Kidney glomerular epithelial cell (primary cell): Measurements from ENCODE around the gene MYZAP.

Experiments used
- DNase-seq: peaks from one replicate; lab custom pipeline; 2025; lab: John Stamatoyannopoulos, UW

MYZAP gene

DNA sequence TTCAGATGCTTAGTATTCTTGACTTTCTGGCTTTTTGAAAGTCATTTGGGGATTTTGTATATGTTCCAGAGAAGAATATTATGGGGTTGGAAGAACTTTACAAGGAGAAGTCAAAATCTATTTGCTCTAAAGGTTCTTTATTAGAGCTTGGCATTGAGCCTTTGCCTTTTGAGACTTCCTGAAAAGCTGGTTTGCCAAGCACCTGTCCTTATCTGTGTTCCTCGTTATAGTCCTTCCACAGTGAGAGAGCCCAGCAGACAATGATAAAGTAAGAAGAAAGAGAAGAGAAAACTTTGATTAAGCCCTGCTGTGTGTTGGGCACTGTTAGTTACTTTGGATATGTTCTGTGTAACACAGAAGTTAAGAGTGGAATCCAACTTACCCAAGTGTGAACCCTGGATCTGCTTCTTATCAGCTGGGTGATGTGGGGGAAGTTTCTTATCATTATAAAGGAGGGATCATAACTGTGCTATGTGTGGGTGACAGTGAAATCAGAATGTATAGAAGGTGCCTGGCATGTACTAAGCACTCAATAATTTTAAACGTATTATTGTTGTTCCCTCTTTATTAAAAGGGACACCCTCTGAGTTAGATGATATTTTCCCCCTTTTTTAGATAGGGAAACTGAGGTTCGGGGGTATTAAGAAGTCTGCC lies 70.5 kb downstream of the MYZAP start:
- no peak for DNase-seq

DNA sequence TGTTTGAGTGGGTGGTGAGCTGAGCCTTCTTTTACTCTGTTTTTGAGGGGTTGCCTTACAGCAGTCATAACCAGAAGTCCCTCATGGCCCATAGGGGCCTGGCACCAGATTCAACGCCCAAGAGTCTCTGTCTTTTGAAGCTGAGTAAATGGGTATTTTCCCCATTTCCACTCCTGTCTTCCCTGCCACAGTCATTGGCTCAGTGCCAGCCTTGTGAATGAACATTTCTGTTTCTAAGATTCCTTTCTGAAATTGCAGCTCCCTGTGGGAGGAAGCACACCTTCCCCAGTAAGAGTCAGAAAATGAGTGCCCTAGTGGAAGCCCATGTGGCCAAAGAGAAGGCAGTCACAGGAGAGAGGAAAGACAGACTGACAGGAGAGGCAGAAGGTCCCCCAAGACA lies 71.1 kb downstream of the MYZAP start:
- DNase-seq, result no peak

DNA sequence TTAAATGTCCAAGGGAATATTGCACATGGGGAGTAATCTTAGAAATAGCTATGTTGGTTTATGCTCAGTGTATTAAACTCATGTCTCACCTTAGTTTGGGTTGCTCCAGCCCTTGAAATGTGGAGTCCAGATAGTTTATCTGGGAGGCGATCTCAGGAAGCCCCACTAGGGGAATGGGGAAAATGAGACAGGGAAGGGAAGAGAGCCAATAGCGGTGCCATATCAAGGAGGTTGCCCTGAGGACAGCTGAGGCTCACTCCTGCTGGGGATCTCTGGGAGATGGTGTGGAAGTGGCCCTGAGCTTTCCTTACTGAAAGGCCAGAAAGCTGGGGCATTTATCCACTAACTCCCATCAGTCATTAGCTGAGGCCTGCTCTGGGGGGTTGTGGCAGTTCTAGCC lies 71.6 kb downstream of the MYZAP start:
- no peak for DNase-seq

DNA sequence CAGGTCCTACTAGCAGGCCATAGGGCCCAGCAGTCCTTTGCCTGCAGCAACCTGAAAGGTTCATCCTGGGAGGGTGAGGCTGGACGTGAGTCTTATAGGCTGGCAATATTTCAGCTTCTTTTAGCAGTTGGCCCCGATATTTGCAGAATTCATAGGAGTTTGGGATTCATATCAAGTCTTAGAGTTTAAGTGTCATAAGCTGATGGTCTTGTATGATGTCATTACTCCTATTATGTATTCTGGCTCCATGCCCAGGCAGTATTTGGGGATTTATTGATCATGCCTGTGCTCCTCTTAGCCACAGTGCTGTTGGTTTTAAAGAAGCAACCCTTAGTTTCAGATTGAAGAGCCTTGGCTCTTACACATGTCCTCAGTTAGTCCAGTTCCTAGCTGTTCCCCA lies 73.5 kb downstream of the MYZAP start:
- DNase-seq, result no peak

DNA sequence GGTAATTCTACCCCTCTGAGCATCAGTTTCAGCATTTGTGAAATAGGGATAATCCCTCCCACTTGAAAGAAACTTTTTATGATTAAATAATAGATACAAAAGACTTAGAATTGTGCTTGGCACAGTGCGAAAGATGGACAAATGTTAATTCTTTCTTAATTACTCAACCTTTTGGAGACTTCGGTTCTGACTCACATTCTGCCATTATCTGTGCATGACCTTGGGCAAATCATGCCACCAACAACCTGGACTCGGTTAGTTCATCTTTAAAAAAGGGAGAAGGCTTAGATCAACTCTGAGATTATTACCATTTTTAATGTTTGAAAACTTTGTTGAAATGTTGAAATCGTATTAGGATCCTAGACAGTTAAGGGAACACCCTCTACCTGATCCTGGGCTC lies 74.2 kb downstream of the MYZAP start:
- DNase-seq, result no peak

DNA sequence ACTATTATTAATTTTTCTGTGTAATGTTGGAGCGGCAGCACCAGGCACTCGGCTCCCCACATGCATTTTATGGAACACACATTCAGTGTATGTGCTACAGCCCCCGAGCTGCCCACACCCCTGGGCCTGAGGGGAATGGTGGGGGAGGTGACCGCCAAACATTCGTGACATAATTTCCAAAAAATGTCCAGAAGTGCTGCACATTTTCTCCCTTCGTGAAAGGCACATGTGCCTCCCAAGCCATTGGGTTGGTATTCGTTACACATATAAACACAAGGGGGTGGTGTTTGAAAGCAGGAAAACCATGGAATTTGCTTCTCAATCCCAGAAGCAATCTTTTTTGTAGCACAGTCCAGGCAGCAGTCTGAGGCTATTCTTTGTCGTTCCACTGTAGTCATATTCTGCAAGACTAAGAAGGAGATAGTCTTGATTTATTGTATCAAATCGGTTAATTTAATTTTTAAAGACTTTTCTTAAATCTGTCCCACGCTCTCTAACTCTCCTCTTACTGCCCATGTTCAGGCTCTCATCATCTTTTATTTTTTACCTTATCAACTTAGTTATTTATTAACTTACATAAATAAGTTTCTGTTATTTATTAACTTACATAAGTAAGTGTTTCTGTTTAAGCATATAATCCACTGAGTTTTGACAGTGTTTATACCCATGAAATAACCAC lies 75.6 kb downstream of the MYZAP start:
- DNase-seq, result peak; percentile 71

DNA sequence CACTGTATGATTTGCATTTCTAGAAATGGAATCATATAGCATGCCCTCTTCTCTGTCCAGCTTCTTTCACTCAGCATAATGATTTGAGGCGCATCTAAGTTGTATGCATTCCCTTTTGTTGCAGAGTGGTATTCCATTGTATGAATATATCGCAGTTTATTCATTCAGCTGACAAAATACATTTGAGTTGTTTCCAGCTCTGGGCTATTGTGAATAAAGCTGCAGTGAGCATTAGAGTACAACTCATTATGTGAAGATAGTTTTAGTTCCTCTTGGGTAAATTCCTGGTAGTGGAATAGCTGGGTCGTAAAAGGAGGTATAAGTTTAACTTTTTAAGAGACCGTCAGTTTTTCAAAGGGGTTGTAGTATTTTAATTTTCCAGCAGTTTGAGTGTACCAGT lies 76.3 kb downstream of the MYZAP start:
- DNase-seq, result no peak

DNA sequence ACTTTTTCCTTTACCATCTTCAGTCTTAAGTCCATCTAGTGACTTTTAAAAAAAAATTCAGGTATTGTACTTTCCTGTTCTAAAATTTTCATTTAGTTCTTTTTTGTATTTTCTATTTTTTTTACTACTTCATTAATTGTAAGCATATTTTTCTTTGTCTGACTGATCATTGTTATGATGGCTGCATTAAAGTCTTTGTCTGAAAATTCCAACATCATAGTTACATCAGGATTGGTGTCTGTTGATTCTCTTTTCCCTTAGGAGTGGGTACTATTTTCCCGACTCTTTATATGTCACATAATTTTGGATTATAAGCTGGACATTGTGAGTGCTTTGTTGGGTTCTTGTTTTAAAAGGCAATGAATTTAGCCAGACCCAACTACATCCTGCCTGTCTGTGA lies 79.9 kb downstream of the MYZAP start:
- no peak for DNase-seq

DNA sequence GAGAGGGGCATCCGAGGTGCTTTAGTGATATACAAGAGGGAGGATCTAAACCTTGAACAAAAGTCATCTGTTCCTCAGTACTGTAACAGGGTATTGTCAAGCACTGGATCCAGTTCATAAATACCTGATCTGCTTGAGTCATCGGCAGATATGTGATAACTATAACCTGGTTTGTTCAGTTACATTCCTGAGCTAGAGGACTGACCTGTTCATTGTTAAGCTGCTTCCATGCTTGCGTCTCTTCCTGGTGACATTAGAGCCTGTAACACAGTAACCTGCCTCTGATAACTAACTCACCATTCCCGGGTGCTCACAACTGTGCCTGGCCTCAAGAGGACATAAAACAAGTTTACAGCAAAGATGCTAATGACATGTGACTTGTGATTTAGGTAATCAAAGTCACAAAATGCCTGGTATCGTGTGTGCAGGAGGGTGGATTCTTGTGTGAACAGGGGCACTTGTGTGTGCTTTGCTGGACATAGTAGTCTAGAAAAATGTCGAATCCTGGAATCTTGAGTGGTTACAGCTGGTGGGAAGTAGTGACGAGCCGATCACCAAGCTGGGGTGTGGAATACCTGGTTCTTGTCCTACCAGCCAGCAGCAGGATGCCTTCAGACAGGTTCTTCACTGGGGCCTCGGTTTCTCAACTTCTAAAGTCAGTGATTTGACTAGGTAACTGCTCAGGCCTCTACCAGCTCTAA lies 83.9 kb downstream of the MYZAP start:
- DNase-seq, result peak; percentile 28

DNA sequence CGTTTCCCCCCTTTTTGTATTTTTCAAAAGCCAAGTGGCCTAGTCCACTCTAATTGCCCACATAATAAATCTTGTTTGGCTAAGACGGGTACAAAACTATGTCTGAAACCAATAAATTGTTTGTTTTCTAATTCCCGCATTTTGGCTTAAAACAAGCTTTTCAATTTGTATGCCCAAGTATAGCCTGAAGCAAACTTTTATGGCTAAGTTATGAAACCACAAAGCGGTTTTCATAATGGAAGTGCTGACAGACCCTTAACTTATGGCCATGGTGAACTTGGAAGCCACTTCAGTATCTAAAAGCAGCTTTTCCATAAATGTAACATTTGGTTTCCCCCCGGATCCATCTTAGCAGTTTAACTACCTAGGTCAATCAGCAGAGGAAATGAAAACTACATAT lies 84.9 kb downstream of the MYZAP start:
- no peak for DNase-seq

DNA sequence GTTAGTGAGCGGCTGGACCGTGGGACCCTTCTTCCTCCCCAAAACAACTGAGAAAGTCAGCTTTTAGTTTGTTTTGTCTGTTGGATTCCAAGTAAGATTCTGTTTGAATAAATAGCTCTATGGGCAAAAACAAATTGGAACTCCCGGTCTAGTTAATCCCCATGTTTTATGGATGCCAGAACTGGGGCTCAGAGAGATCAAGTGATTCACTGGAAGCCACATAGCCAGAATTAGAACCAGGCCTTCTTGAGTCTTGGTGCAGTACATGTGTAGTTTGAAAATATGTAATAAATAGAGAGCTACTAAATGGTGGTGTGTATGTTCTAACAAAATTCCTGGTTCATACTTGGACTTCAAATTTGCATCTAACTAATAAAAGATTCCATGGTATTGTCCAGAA lies 85.5 kb downstream of the MYZAP start:
- no peak for DNase-seq

DNA sequence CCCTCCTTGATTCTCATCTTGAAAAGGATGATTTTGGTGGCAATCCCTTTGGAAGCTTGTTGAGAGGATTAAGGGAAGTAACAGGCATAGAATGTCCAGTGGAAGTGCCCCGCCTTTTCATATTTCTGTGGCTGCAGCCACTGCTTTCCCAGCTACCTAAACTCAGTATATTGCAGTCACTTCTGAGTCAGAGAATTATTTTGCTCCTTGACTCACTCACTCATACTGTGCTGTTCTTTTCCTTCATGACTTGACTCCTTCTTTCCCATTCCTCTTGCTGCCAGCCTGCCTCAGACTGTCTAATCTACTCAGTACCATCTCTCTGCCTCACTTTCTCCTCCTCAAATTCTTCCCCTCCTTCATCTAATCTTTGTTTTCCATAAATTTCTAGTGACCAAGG lies 88.3 kb downstream of the MYZAP start:
- DNase-seq, result peak; percentile 73

DNA sequence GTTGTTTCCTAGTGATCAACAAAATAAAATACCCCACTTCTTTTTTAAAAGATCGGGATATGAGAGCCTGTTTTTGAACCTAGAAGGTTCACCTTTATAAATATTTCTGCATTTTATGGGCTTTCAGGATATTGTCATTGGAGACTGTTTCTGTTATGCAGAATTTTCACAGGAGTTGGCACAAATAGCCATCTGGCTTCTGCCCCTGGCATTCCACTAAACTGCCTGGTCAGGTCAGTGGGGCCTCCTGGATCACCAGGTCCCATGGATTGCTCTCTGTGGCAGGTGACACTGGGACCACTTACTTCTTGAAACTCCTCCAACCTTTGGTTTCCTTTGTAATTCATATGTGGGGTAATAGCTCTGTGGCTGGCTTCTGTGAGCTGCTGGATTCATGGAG lies 89.3 kb downstream of the MYZAP start:
- DNase-seq, result no peak

DNA sequence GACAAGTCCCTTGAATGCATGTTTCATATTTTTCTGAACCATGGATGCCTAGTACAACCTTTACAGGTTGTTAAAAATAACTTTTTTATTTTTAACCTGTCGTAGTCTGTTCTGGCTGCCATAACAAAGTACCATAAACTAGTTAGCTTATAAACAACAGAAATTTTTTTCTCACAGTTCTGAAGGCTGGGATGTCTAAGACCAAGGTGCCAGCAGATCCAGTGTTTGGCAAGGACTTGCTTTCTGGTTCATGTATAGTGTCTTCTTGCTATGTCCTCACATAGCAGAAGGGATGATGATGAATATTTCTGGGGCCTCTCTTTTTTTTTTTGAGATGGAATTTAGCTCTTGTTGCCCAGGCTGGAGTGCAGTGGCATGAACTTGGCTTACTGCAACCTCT lies 91.8 kb downstream of the MYZAP start:
- no peak for DNase-seq

DNA sequence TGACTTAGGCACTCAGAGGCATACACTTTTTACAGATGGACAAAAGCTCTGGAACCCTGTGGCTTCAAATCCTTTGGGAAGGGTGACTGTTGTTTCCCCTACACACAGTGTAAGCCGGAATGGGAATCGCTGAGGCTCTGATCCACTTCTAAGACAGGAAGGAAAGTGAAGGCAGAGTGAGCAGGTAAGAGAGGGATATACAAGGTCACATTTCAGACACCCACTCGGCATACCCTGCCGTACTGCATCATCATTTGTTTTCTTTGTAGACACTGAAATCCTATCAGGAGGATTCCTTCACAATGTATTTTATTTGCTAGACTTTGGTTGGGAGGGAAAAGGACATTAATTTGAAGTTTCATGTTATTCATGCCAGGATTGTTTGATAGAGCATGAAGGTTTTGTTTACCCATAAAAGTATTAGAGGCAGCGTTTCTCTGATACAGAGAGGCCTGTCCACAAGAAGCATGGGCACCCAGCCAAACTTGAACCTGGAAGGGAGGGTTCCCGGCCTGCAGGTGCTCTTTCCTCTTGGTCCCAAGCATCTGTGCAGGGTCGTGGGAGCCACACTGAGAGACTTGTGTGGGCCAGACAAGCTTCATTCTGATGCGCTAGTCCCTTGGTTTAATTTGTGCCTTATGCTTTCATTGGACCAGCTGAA lies 92.9 kb downstream of the MYZAP start:
- no peak for DNase-seq

DNA sequence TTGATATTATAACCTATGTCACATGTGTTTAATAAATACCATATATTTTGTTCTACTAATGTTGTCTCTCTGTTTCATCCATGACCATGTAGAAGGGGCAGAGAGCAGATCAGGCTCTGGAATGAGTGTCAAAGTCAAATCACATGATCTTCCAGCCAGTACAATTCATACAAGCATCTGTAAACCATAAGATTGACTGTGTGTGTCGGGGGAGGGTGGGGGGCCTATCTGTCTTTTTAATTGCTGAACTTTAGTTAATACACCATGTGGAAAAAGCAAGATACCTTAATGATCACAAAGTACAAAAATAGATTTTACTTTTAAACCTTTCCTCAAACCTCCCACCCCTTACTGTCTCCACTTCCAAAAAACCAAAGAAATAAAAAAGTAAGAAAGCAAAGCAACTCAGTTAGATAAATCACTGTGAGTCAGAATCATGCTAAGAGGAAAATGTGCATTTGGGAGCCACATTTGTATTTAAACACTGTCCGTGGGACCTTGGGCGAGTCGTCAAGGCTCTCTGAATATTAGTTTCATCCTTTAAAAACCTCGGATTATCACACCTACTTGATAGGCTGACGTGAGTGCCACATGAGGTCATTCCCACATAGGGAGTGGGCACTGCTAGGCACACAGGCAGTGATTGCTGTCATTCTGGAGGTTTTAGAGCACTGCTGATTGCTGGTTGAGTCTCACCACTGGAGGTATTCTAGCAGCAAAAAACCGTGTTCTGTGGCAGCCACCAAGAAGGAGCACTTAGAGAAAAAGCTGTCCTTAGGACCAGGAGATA lies 93.8 kb downstream of the MYZAP start:
- no peak for DNase-seq

DNA sequence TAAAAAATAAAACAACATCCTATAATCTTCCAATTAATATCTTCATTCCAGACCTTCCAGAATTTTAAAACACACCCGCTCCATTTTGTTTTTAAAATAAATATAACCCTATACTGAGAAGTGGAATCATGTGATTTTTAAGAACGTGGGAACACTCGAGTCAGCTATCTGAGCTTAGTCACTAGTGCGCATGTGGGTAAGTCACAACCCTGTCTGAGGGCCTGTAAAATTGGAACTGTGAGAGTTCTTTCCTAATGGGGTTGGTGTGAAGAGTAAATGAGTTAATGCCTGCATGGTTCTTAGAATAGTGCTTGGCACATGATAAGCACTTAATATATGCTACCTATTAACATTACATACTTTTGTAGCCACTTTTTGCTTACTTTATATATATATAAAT lies 95.0 kb downstream of the MYZAP start:
- no peak for DNase-seq

DNA sequence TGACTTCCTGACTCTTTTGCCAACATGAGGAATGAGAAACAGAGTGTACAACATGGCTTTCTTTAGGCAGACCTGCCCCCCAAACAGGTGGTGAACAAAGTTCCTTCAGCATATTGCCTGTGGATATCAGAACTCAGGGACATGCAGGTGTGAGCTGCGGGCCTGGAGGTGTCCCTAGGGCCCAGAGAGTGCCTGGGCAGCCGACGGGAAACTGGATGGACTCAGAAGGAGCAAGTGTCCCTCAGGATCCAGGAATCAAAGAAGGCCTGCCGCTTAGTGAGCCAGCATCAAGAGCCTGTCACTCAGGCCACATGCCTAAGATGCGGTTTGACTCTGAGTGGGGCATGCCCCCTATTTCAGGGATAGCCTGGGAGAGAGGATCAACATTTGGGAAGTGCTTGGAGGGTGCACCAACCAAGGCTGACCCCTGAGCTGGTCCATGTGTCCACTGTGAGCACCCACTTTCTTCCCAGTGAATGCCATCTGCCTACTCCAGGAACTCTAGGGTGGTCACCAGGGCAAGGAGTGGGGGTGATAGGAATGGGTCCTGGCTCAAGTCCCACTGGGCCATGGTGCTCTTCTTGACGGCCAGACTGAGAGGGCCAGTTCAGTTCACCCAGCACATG lies 98.8 kb downstream of the MYZAP start:
- no peak for DNase-seq

DNA sequence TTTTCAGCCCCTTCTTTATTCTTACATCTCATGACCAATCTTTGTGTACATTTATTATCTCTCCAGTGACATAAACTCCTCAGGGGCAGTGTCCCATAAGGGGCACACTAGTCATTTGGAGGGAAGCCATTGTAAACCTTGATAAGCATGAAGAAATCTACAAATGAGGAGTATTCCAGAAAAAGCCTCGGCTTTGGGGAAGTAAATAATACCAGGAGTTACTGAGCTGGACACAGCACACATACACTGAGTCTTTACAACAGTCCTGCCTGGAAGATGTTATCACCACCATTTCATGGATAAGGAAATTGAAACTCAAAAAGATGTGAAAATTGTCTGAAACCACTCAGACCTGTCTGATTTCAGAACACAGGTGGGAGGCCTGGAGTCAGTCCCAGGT lies 99.4 kb downstream of the MYZAP start:
- no peak for DNase-seq

DNA sequence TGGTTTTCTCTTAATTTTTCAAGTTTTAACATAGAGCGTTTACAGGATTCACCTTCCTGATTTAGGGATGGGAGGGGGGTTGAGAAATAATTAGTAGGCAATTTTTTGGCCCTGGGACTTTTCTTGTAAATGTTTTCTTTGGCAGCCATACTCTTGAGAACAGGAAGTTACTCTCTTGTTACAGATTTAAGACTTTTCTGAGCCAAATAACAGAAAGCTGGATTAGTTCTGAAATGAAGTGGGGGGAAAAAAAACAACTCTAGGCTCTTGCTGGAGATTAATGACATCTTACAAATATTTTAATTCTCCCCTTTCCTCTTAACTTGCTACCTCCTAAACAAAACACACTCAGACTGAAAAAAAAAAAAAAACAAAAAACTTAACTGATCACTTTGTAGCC lies 101.0 kb downstream of the MYZAP start:
- DNase-seq, result no peak

DNA sequence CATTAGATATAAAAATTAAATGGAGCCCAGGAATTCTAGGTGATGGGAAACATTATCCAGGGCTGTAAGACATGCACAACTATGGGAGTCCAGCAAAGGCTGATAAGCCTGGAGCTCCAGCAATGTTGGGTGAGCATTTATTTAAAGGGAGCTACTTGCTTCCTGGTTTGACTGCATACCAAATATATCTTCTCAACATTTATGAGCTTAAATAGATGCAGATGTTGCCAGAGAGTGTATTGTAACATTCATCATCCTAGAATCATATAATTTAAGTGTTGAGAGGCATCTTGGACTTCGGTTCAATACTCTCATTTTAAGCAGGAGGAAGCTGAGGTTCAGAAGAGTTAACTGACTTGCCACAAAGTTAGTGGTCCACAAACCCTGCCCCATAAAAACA lies 102.6 kb downstream of the MYZAP start:
- no peak for DNase-seq

DNA sequence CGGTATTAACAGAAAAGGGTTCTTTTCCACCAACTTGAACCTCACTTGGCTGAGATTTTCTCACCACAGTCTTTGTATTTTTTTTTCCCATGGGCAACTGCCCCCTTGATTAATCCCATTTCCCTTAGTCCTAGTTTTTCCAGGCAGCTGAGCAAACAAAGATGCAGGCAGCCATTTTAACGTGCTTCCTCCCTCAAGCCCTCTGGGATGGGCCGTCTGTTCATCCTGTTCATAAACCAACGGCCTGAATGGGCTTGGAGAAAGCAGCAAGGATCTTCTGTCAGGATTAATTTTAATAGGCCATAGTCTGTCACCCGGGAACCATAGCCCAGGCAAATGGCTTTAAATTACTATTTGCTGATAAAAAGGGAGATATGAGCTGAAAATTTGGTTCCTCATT lies 104.4 kb downstream of the MYZAP start:
- no peak for DNase-seq
